Upper lobe of right lung (tissue), 1 donor: ENCODE measurements around the gene HRK. TPM values are rescaled to one million over a fixed set of nuclear protein-coding genes. Genes with fewer than 3 reads are reported as not detected.

Source experiments
- ATAC-seq: fragments of 200-7000 bp; cut with Tn5 transposase; one replicate; pipeline ENCODE4 v1.9.1; 2020; ENCODE audit warnings: mild to moderate bottlenecking, moderate library complexity
- DNase-seq: peaks from one replicate; pipeline ENCODE4 v3.0.0-alpha.2; 2020
- H3K27ac ChIP-seq: fragments of 200-600 bp; one replicate; pipeline ENCODE4 v1.8.0; 2022
- H3K27me3 ChIP-seq: fragments of 200-600 bp; one replicate; pipeline ENCODE4 v1.8.0; 2022; ENCODE audit warnings: mild to moderate bottlenecking
- H3K36me3 ChIP-seq: fragments of 200-600 bp; one replicate; pipeline ENCODE4 v1.8.0; 2022
- H3K4me1 ChIP-seq: fragments of 200-600 bp; one replicate; pipeline ENCODE4 v1.8.0; 2022
- H3K4me3 ChIP-seq: fragments of 200-600 bp; one replicate; pipeline ENCODE4 v1.8.0; 2022; ENCODE audit warnings: mild to moderate bottlenecking
- H3K9me3 ChIP-seq: fragments of 200-600 bp; one replicate; pipeline ENCODE4 v1.8.0; 2022
- intact Hi-C: fragments of 100-400 bp; cut with DNase I; formaldehyde crosslinking; loops from one replicate; pipeline ENCODE4 v1.11.0; 2022
- total RNA-seq: library from RNA; stranded (reverse); fragmentation: NEBNext Ultra II Directional; extraction: Animal tissue kit (Norgen Biotek cat#: 25700); gene quantifications from one replicate; pipeline ENCODE4 v1.2.1, GENCODE V29; 2021
- TF ChIP-seq, protein P1 (sequence below): fragments of 200-600 bp; IDR thresholded peaks from one replicate; pipeline ENCODE4 v1.8.0; 2022; ENCODE audit warnings: antibody characterized with exemption
- donor health status: DM: no; HTN: yes; CAD: no; lungs with severe emphysema.

Gene HRK
- total RNA-seq, 1 donor from 2014 or later = not detected

DNA sequence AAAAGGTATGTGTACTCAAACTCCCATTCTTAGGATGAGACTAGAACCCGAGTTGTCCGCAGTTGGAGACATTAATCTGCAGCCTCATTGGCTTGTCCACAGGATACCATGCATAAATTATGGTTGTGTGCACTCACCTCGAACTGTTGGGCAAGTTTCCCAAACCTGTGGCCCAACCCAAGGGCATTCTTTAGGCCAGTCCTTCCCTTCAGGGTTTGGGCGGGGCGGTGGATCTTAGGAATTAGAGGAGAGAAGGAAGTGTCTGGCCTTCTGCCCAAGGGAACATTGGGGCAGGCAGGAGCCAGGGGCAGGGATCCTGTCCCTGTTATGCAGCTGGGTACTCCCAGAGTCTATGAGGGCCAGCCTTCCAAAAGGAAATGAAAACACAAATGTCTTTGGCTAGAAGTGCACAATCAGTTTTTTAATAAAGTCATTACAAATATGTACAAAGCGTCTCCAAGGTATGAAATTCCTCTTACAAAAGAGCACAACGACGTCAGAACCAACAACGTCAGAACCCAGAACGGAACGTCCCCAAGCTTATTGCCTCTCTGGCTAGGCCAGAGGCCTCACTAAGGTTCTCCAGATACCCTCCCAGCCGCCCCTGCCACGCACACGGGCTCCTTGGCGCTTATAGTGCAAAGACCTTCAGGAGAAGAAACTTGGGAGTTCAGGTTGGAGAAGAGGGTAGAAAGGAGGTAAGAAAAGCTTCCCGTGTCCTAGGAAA, 25.3 kb downstream of the HRK start:
- intact Hi-C loops = no loop called here
- DNase-seq (no peak), ATAC-seq (peak; percentile 49)
- H3K27ac ChIP-seq = no peak overlapping the region
- TF ChIP-seq, protein P1, sequence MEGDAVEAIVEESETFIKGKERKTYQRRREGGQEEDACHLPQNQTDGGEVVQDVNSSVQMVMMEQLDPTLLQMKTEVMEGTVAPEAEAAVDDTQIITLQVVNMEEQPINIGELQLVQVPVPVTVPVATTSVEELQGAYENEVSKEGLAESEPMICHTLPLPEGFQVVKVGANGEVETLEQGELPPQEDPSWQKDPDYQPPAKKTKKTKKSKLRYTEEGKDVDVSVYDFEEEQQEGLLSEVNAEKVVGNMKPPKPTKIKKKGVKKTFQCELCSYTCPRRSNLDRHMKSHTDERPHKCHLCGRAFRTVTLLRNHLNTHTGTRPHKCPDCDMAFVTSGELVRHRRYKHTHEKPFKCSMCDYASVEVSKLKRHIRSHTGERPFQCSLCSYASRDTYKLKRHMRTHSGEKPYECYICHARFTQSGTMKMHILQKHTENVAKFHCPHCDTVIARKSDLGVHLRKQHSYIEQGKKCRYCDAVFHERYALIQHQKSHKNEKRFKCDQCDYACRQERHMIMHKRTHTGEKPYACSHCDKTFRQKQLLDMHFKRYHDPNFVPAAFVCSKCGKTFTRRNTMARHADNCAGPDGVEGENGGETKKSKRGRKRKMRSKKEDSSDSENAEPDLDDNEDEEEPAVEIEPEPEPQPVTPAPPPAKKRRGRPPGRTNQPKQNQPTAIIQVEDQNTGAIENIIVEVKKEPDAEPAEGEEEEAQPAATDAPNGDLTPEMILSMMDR = no peak
- no peaks in the 10 kb centered on the region for H3K36me3 ChIP-seq
- no peaks in the 10 kb centered on the region for H3K9me3 ChIP-seq
- H3K4me3 ChIP-seq = no peak overlapping the region
- peaks cover under 1% of the 10 kb centered on the region for H3K4me1 ChIP-seq
- H3K27me3 ChIP-seq = peaks cover 18% of the 10 kb centered on the region

DNA sequence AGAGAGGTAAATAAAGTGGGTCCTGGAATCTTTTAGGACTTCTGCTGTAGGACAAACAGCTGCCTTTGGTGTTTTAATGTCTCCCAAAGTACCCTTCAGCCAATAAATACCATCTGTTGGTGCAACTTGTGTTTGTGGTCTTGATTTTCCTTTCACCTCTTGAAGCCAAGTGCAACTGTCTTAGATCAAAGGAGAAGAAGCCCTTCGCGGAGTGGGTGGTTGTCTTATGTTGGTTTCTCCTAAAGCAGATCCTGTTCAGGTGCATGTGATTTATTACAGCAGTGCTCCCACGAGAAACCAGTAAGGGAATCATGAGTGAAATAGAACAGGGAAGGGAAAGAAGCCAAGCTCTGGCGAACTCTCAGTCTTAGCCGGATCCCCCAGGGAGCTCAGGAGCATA, 27.7 kb downstream of the HRK start:
- DNase-seq (no peak), ATAC-seq (no peak)
- Histone ChIP-seq H3K27ac (no peak overlapping the region), H3K4me1 (no peaks in the 10 kb centered on the region), H3K36me3 (no peaks in the 10 kb centered on the region), H3K4me3 (no peak overlapping the region), H3K9me3 (no peaks in the 10 kb centered on the region), H3K27me3 (peaks cover 18% of the 10 kb centered on the region)
- intact Hi-C loops = no loop called here
- TF ChIP-seq, protein P1 = no peak

DNA sequence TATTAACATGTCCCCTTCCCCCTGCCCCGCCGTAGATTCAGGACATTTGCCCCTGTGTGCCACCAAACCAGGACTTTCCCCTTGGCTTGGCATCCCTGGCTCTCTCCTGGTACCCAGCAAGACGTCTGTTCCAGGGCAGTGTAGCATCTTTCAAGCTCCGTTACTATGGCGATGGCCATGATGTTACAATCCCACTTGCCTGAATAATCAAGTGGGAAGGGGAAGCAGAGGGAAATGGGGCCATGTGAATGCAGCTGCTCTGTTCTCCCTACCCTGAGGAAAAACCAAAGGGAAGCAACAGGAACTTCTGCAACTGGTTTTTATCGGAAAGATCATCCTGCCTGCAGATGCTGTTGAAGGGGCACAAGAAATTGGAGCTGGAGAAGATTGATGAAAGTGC, 28.9 kb downstream of the HRK start:
- intact Hi-C loops = no loop called here
- ATAC-seq (no peak), DNase-seq (no peak)
- H3K36me3 ChIP-seq = no peaks in the 10 kb centered on the region
- TF ChIP-seq, protein P1 = no peak
- H3K4me3 ChIP-seq = no peak overlapping the region
- peaks cover 12% of the 10 kb centered on the region for H3K27me3 ChIP-seq
- no peaks in the 10 kb centered on the region for H3K4me1 ChIP-seq
- no peak overlapping the region for H3K27ac ChIP-seq
- no peaks in the 10 kb centered on the region for H3K9me3 ChIP-seq

DNA sequence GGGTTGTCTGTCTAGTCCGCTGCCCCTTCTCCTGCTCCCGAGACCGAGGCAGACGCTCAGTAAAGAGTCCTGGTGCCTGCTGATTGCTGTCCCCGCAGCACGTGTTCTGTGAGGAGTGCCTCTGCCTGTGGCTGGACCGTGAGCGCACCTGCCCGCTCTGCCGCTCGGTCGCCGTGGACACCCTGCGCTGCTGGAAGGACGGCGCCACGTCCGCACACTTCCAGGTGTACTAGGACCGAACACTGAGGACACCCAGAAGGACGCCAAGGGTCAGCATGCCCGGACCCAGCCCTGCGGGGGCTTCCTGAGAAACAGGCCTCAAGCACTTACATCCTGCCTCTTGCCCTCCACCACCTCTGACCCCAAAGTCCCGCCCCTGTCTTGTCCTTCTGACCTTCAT, 32.0 kb downstream of the HRK start:
- ATAC-seq = no peak
- Histone ChIP-seq H3K4me3 (no peak overlapping the region), H3K9me3 (no peaks in the 10 kb centered on the region), H3K27me3 (no peaks in the 10 kb centered on the region), H3K27ac (no peak overlapping the region), H3K36me3 (no peaks in the 10 kb centered on the region), H3K4me1 (no peaks in the 10 kb centered on the region)
- TF ChIP-seq, protein P1 = no peak
- no peak for DNase-seq
- intact Hi-C loops = no loop called here

DNA sequence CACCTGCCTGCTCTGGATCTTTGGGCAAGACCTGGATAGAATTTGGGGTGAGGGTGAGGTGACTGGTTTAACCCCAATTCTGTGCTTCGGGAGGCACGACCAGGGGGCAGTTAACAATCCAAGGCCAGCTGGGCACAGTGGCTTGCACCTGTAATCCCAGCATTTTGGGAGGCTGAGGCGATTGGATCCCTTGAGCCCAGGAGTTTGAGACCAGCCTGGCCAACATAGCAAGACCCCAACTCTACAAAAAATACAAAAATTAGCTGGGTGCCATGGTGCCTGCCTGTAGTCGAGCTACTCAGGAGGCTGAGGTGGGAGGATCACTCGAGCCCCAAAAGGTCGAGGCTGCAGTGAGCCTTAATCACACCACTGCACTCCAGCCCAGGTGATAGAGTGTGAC, 38.2 kb downstream of the HRK start:
- H3K27me3 ChIP-seq = no peaks in the 10 kb centered on the region
- no peaks in the 10 kb centered on the region for H3K9me3 ChIP-seq
- H3K36me3 ChIP-seq = no peaks in the 10 kb centered on the region
- TF ChIP-seq, protein P1 = no peak
- no peak overlapping the region for H3K27ac ChIP-seq
- intact Hi-C loops = no loop called here
- no peak overlapping the region for H3K4me3 ChIP-seq
- no peak for DNase-seq
- H3K4me1 ChIP-seq = no peaks in the 10 kb centered on the region
- no peak for ATAC-seq
